CD14-positive monocyte (primary cell): ENCODE data around the gene CACNA1C. TPM values are rescaled to one million over a fixed set of nuclear protein-coding genes. Genes with fewer than 3 reads are reported as not detected.

Experiments
- DNase-seq, 3 donors: peaks; one replicate each; pipeline ENCODE4 v3.0.0-alpha.2; 2011 to 2022
- H2AFZ ChIP-seq: 2 replicates; pipeline ENCODE4 v1.6.0; 2012; ENCODE audit warnings: mild to moderate bottlenecking, low read depth, low read length, inconsistent platforms; ENCODE audit not compliant: insufficient read depth, poor library complexity, severe bottlenecking
- H3K27ac ChIP-seq, 2 donors: 1 replicate in 1 of 2; 2 replicates in 1 of 2; pipeline ENCODE4 v1.5.1; 2012 to 2013; ENCODE audit warnings: low read length in 2 of 2, control low read depth in 1 of 2, inconsistent platforms in 1 of 2, low read depth in 1 of 2, mild to moderate bottlenecking in 1 of 2
- H3K27me3 ChIP-seq, 2 donors: one replicate each; pipeline versions ENCODE4 v1.6.0 to v1.6.1; 2011 to 2013; ENCODE audit warnings: low read length in 2 of 2; ENCODE audit not compliant: control insufficient read depth in 2 of 2, insufficient read depth in 2 of 2
- H3K36me3 ChIP-seq, 2 donors: replicated peaks in 1 of 2; 1 replicate in 1 of 2; 2 replicates in 1 of 2; pipeline versions ENCODE4 v1.5.1 to v1.6.1; 2012 to 2013; ENCODE audit warnings: low read length in 2 of 2, control low read depth in 1 of 2, inconsistent platforms in 1 of 2, mild to moderate bottlenecking in 1 of 2; ENCODE audit not compliant: insufficient read depth in 2 of 2, control insufficient read depth in 1 of 2
- H3K4me1 ChIP-seq, 2 donors: 1 replicate in 1 of 2; 2 replicates in 1 of 2; pipeline versions ENCODE4 v1.5.1 to v1.6.1; 2012 to 2013; ENCODE audit warnings: low read length in 2 of 2, control low read depth in 1 of 2, inconsistent platforms in 1 of 2, mild to moderate bottlenecking in 1 of 2, moderate library complexity in 1 of 2; ENCODE audit not compliant: insufficient read depth in 2 of 2, control insufficient read depth in 1 of 2
- H3K4me2 ChIP-seq: replicated peaks from 2 replicates; pipeline ENCODE3; 2012; ENCODE audit warnings: low read length, moderate library complexity, mild to moderate bottlenecking; ENCODE audit not compliant: poor library complexity, severe bottlenecking; ENCODE audit errors: extremely low read depth
- H3K4me3 ChIP-seq, 3 experiments: fragments of 200-600 bp in 1 of 3; sonication (generic) in 1 of 3; replicated peaks in 1 of 3; 1 replicate in 2 of 3; 2 replicates in 1 of 3; pipeline ENCODE4 v1.5.1; 2011 to 2013; ENCODE audit warnings: low read length in 3 of 3, mild to moderate bottlenecking in 3 of 3, control low read depth in 2 of 3, low read depth in 2 of 3, inconsistent platforms in 1 of 3, moderate library complexity in 1 of 3
- H3K79me2 ChIP-seq: 2 replicates; pipeline ENCODE4 v1.6.0; 2012; ENCODE audit warnings: mild to moderate bottlenecking, control low read depth, inconsistent platforms, low read length, moderate library complexity; ENCODE audit not compliant: insufficient read depth
- H3K9ac ChIP-seq: 2 replicates; pipeline ENCODE4 v1.6.0; 2017; ENCODE audit warnings: low read length, mild to moderate bottlenecking; ENCODE audit not compliant: insufficient read depth, poor library complexity, severe bottlenecking
- H3K9me3 ChIP-seq, 2 donors: replicated peaks in 1 of 2; 1 replicate in 1 of 2; 2 replicates in 1 of 2; pipeline versions ENCODE4 v1.5.1 to v1.6.1; 2012 to 2013; ENCODE audit warnings: low read length in 2 of 2, control low read depth in 1 of 2; ENCODE audit not compliant: control insufficient read depth in 1 of 2, insufficient read depth in 1 of 2
- H4K20me1 ChIP-seq: 2 replicates; pipeline ENCODE4 v1.6.0; 2012; ENCODE audit warnings: mild to moderate bottlenecking, low read length, control low read depth, moderate library complexity; ENCODE audit not compliant: insufficient read depth
- H3K27ac Mint-ChIP-seq, 7 donors: one replicate each; pipeline ENCODE4 v1.8.0; 2020; ENCODE audit warnings: mild to moderate bottlenecking in 7 of 7, mixed read lengths in 7 of 7, moderate library complexity in 6 of 7, inconsistent platforms in 2 of 7
- H3K27me3 Mint-ChIP-seq, 3 donors: one replicate each; pipeline ENCODE4 v1.8.0; 2021 to 2022; ENCODE audit warnings: low read depth in 3 of 3, mild to moderate bottlenecking in 3 of 3, mixed read lengths in 3 of 3, moderate library complexity in 3 of 3, inconsistent platforms in 1 of 3
- H3K36me3 Mint-ChIP-seq, 2 donors: one replicate each; pipeline ENCODE4 v1.8.0; 2020; ENCODE audit warnings: mixed read lengths in 2 of 2, inconsistent platforms in 1 of 2, mild to moderate bottlenecking in 1 of 2
- H3K4me1 Mint-ChIP-seq: one replicate; pipeline ENCODE4 v1.8.0; 2020; ENCODE audit warnings: mild to moderate bottlenecking, mixed read lengths
- H3K4me3 Mint-ChIP-seq, 2 donors: one replicate each; pipeline ENCODE4 v1.8.0; 2020; ENCODE audit warnings: mild to moderate bottlenecking in 2 of 2, mixed read lengths in 2 of 2, moderate library complexity in 1 of 2
- H3K9me3 Mint-ChIP-seq, 7 donors: one replicate each; pipeline ENCODE4 v1.8.0; 2020 to 2022; ENCODE audit warnings: mixed read lengths in 7 of 7, mild to moderate bottlenecking in 6 of 7, moderate library complexity in 6 of 7, inconsistent platforms in 2 of 7
- CTCF ChIP-seq: fragments of 200-600 bp; IDR thresholded peaks from one replicate; pipeline ENCODE4 v1.8.0; 2022; ENCODE audit warnings: antibody characterized with exemption, mild to moderate bottlenecking
- WGBS: methylation state at CpG from one replicate; pipeline ENCODE4 v1.1.5; 2013; ENCODE audit warnings: missing lambda C conversion rate; ENCODE audit not compliant: insufficient coverage; 5-methylcytosine and 5-hydroxymethylcytosine counted together
- intact Hi-C, 2 donors: fragments of 100-400 bp; cut with micrococcal nuclease; formaldehyde crosslinking; loops; one replicate each; pipeline versions ENCODE4 v1.15.0 to v1.15.1; 2023
- polyA plus RNA-seq, 3 donors: library from polyadenylated mRNA; depleted of rRNA in 1 of 3; unstranded in 2 of 3; stranded (reverse) in 1 of 3; fragments of 300-500 nt in 2 of 3; fragments of >200 nt in 1 of 3; fragmentation: Illumina TruSeq in 2 of 3; gene quantifications; 1 replicate in 2 of 3; 2 replicates in 1 of 3; pipeline ENCODE4 v1.2.3, GENCODE V29; 2012 to 2021

The CACNA1C gene
- polyA plus RNA-seq, 3 donors: not detected

- intact Hi-C loops: loop anchor here in 1 of 2 donors (5.0 kb wide), 1 partner anchor 35 kb away; no protein-coding TSS in a partner anchor
- Histone ChIP-seq H3K4me1 (peaks cover 25% of the 10 kb centered on the region in 2 donors), H3K4me3 (peak overlapping the region in 1 of 3 experiments; percentile 56), H4K20me1 (no peaks in the 10 kb centered on the region), H3K9ac (no peak overlapping the region), H3K27ac (peak overlapping the region; percentile 44 to 58), H3K79me2 (no peaks in the 10 kb centered on the region), H3K27me3 (no peaks in the 10 kb centered on the region), H3K9me3 (no peaks in the 10 kb centered on the region), H2AFZ (peak overlapping the region; percentile 75), H3K36me3 (no peaks in the 10 kb centered on the region), H3K4me2 (peak overlapping the region; percentile 62)
- H3K4me3 Mint-ChIP-seq: peak overlapping the region; percentile 53 to 89
- TF ChIP-seq CTCF: no peak
- H3K27ac Mint-ChIP-seq: peak overlapping the region in 5 of 7 donors; percentile 53 to 85 (median 80)
- peaks cover 39% of the 10 kb centered on the region for H3K4me1 Mint-ChIP-seq
- H3K9me3 Mint-ChIP-seq: peaks cover 0 to 2% (median 0%) of the 10 kb centered on the region in 7 donors
- WGBS: 54% methylated on average over 6 of the region's 14 CpGs
- H3K36me3 Mint-ChIP-seq: no peaks in the 10 kb centered on the region
- H3K27me3 Mint-ChIP-seq: peaks cover 3 to 5% (median 3%) of the 10 kb centered on the region in 3 donors
- DNase-seq: no peak
Observed at GRCh38 chr12:2322554-2323120, 269.9 kb downstream of the CACNA1C start.

GRCh38 chr12:2323532-2324255 is 270.9 kb downstream of the CACNA1C start:
- DNase-seq: peak; percentile 29 to 66 (median 55)
- H3K27me3 ChIP-seq: no peaks in the 10 kb centered on the region
- H3K9me3 ChIP-seq: no peaks in the 10 kb centered on the region
- peak overlapping the region in 2 of 3 experiments; percentile 4 to 56 for H3K4me3 ChIP-seq
- no peaks in the 10 kb centered on the region for H3K79me2 ChIP-seq
- H3K4me1 ChIP-seq: peaks cover 25% of the 10 kb centered on the region in 2 donors
- peaks cover 0 to under 1% (median 0%) of the 10 kb centered on the region in 7 donors for H3K9me3 Mint-ChIP-seq
- peak overlapping the region; percentile 44 to 58 for H3K27ac ChIP-seq
- H3K9ac ChIP-seq: peak overlapping the region; percentile 24
- peak overlapping the region; percentile 62 for H3K4me2 ChIP-seq
- no peaks in the 10 kb centered on the region for H4K20me1 ChIP-seq
- H3K27ac Mint-ChIP-seq: peak overlapping the region; percentile 63 to 85 (median 83)
- H3K36me3 ChIP-seq: no peaks in the 10 kb centered on the region
- intact Hi-C loops: loop anchor here in 1 of 2 donors (5.0 kb wide), 1 partner anchor 36 kb away; no protein-coding TSS in a partner anchor
- 24% methylated on average over 4 of the region's 9 CpGs for WGBS
- H3K4me1 Mint-ChIP-seq: peaks cover 32% of the 10 kb centered on the region
- H2AFZ ChIP-seq: peak overlapping the region; percentile 75
- H3K36me3 Mint-ChIP-seq: no peaks in the 10 kb centered on the region
- H3K27me3 Mint-ChIP-seq: peaks cover 3 to 5% (median 3%) of the 10 kb centered on the region in 3 donors
- peak overlapping the region; percentile 53 to 89 for H3K4me3 Mint-ChIP-seq
- TF ChIP-seq CTCF: no peak
